CD4-positive, alpha-beta T cell treated with Interleukin-4 for 4 hours (primary cell): ENCODE results near the gene ACLY.
A peak's percentile ranks its signal among the peaks of the same experiment; 100 is the strongest.
"Not testable (repeated sequence)": the region's sequence is repeated elsewhere in the genome, so short reads cannot be mapped to it uniquely, and the experiment has no call there.

Experiments used
- DNase-seq: peaks from one replicate; pipeline ENCODE4 v3.0.0-alpha.2; 2020

The ACLY gene

DNA sequence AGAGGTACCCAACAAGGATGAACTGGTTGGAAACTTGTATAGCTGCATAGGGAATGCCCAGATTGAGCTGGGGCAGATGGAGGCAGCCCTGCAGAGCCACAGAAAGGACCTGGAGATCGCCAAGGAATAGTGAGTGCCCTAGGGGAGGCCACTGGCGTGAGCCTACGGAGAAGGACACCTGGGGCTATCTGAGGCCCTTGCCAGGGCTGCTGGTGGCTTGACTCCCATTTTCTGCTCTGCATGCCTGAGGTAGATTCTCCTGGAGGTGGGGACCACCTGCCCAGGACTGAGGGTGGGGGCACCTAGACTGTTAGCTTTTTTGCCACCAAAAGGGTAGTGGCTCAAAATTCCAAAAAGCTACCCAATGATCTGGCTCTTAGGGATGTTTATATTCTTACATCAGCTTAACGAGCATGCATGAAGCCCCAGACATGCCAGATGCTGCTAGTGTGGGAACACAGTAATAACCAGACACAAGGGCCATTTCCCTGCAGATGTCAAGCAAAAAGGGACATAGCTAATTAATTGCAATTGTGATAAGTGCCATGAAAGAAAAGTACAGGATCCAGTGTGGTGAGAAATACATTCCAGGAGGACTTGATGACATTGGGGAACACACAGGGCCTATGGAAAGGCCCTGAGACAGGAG lies 20.4 kb upstream of the ACLY start:
- DNase-seq = no peak

DNA sequence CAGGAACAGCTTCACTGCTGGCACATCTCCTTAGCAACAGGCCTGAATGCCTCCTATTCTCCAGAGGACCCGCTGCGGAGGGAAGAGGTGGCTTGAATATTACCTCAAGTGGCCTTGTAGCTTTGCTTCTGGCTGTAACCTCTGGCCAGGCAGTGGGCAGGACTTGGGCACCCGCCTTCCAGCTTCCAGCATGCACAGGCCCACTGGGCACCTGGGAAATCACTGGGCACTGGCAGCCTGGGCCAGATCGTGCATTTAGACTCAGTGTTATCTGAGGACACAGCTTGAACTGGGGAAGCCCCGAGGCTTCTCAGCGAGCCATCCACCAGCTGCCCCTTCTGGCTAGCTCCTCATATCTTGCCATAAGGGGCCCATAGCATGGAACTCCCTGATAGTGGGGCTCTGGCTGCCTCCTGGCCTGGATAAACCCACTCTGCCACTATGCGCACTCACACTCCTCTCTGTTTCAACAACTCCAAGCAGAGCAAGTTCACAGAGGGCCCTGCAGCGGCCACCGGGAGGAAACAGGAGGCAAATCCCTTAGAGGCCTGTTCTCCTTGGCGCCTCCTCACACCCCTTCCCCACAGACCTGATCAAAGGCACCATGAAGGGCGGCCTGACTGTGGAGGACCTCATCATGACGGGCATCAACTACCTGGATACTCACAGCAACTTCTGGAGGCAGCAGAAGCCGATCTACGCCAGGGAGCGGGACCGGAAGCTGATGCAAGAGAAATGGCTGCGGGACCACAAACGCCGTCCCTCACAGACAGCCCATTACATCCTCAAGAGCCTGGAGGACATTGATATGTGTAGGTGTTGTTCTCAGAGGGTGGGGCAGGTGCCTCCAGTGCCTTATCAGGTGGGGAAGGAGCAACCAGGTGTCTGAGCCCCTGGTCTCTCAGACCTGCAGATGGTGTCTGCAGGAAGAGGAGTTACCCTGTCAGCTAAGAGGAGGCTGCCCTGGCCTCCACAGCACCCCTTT lies 19.5 kb upstream of the ACLY start:
- DNase-seq = no peak

DNA sequence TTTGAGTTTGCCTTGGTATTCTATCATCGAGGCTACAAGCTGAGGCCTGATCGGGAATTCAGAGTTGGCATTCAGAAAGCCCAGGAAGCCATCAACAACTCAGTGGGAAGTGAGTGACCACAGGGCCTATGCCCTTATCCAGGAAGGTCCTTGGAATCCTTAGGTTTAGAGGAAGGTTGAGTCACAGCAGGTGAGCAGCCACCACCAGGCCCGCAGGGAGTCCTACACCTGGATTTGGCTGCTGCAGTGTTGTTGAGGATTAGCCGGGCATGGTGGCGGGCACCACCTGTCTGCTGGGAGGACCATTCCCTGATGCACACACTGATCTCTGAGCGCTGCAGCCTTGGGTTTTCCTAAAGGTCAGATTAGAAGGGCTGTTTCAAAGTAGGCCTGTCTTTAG lies 16.9 kb upstream of the ACLY start:
- DNase-seq = no peak

DNA sequence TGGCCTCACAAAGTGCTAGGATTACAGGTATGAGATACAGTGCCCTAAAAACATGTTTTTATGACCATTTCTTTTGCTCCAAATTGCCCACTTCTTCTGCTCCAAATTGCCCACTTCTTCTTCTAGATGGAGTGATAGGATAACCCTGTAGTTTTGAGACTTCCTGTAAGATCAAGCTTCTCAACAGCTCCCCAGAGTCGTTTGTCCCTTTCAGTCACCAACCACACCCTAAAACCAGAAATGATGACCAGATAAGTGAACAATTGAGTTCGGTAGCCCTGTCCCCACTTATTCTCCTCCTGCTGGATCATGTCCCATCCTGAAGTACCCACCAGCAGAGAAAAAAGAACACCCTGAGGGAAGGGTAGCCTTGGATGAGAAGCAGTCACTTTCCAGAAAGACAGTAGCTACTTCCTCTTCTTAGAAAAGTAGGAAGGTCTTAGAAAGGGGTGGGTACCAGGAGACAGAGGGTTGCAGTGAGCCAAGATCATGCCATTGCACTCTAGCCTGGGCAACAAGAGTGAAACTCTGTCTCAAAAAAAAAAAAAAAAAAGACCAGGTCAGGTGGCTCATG lies 14.2 kb upstream of the ACLY start:
- no peak for DNase-seq

DNA sequence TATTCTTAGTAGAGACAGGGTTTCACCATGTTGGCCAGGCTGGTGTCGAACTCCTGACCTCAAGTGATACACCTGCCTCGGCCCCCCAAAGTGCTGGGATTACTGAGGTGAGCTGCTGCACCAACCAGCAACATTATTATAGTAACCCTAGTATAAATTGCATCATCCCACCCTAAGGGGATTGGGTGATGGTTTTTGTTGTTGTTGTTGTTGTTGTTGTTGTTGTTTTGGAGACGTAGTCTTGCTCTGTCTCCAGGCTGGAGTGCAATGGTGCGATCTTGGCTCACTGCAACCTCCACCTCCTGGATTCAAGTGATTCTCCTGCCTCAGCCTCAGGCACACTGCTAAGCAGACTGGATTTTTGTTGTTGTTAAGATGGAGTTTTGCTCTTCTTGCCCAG lies 13.0 kb upstream of the ACLY start:
- not testable (repeated sequence) for DNase-seq

DNA sequence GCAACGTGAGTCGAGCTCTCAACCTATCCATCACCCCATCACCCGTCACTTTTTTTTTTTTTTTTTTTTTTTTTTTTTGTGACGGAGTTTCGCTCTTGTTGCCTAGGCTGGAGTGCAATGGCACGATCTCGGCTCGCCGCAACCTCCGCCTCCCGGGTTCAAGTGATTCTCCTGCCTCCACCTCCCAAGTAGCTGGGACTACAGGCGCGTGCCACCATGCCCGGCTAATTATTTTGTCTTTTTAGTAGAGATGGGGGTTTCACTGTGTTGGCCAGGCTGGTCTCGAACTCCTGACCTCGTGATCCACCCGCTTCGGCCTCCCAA lies 12.0 kb upstream of the ACLY start:
- DNase-seq = not testable (repeated sequence)

DNA sequence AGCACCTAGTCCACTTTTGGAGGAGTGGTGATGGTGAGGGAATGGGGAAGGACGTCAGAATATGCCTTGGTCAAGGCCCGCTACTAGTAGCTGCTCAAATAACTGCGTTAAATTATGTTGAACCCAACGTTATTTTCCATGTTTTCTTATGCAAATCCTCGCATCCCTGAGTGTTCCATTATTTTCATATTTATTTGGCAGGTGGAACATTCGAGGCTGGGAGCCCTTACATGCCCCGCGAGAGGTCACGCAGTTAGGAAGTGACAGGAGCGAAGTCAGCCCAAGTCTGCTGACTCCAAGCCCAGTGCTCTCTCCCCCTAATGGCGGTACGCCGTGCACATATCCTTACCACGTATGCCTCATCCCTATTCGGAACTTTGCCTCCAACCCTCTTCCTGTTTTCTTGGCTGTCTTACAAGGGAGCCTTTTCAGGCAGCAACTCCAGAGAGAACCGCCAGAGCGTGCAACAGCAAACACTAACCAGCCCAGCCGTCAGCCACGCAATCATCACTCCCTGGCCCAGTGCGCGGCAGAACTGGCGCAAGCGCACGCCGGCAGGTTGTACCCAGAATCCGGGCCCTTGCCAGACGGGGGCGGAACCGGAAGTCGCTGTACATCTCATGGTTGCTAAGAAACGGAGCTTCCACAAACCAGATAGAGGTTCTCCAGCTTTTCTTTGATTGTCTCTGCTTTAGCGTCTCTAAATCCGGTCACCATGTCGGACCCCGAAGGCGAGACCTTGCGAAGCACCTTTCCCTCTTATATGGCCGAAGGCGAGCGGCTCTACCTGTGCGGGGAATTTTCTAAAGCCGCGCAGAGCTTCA lies 11.5 kb upstream of the ACLY start, which contains the start of gene ODAD4:
ODAD4 (plus strand) TSS at position 609 of the 824 bp plus-strand sequence; CDS start at position 716, 107 bp downstream.
- DNase-seq = peak; percentile 96

DNA sequence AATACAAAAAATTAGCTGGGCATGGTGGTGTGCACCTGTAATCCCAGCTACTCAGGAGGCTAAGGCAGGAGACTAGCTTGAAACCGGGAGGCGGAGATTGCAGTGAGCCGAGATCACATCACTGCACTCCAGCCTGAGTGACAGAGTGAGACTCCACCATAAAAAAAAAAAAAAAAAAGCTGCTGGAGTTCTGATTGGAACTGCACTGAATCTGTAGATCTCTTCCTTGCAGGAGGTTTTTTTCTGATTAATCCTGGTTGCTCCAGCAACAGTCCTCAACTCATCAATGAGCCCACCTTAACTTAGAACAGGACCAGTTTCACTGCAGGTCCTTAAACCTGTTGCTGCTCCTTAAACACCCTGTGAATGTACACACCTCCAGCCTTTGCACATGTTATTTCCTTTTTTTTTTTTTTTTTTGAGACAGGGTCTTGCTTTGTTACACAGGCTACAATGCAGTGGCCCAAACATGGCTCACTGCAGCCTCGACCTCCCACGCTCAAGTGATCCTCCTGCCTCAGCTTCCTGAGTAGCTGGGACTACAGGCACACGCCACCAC lies 10.0 kb upstream of the ACLY start:
- no peak for DNase-seq

DNA sequence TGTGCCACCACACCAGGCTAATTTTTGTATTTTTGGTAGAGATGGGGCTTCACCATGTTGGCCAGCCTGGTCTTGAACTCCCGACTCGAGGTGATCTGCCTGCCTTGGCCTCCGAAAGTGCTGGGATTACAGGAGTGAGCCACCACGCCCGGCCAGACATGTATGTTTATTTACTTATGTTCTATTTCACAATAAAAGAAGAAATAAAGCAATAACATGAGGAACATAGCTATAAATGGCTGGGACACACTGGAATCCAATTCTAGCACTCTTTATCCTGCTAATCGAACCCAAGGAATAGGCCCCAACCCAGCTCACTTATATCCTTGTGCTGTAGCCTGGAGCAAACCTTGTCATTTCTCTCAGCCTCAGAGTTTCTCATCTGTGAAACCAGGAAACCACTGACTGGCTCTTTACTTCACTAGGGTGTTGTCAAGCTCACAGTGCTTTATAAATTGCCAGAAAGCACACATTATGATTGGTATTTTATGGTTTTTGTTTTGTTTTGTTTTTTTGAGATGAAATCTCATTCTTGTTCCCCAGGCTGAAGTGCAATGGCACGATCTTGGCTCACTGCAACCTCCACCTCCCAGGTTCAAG lies 7.3 kb upstream of the ACLY start:
- no peak for DNase-seq

DNA sequence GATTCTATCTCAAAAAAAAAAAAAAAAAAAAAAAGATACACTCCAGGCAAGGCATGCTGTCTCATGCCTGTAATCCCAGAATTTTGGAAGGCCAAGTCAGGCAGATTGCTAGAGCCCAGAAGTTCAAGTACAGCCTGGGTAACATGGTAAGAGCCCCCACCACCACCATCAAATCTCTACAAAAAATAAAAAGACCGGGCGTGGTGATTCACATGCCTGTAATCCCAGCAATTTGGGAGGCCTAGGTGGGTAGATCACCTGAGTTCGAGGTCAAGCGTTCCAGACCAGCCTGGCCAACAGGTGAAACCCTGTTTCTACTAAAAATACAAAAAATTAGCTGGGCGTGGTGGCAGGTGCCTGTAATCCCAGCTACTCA lies 1.8 kb upstream of the ACLY start:
- DNase-seq = no peak

DNA sequence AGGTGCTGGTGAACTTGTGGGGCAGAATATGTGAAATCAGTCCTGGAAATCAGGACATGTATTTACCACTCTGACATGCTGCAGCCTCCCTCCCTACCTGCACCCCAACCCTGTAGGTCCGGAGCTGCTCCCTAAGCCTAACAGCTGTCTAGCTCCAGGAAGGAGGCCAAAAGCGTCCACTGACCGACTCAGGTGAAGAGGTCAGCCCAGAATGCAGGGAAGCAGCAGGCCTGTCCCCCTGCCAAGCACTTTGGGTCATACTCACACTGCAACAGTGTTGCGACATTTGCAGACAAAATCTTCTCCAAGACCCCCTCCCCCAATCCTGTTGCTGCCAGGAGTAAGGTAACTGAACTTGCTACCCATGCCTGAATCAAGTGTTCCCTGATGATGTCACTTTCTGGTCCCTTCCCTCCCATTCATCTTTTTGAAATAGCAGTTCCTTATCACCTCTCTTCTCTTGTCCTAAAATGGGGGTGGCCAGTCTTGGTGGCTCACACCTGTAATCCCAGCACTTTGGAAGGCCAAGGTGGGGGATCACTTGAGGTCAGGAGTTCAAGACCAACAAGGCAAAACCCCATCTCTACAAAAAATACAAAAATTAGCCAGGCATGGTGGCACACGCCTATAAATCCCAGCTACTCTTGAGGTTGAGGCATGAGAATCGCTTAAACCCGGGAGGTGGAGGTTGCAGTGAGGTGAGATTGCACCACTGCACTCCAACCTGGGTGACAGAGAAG lies 1.3 kb upstream of the ACLY start:
- DNase-seq = no peak

DNA sequence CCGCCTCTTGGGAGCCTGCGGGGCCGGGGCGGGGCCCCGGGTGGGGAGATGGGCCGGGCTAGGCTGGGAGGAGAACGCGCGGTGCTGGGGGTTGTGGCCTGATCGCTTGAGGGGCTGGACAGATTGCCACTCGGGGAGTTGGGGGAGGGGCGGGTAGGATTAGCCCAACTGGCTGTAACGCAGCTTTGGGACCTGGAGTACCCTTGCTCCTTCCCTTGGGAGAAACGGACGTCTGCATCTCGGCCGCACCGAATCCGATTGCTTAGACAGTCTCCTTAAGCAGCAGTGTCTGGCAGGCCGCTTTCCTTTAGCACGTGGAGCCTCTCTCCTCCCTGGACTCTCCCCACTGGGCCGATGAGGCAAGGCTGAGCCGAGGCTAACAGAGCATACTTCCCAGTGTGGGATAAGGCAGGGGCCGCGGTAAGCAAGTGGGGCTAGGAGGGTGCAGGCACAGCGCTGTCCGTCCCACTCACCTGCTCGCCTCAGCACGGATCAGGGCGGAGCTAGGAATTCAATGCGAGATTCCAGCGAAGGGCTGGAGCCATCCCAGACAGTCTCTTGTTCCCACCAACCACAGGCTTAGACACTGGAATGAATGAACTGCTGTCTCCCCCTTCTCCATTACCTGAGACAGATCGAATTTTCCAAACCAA lies 540 bp upstream of the ACLY start:
- DNase-seq = no peak

DNA sequence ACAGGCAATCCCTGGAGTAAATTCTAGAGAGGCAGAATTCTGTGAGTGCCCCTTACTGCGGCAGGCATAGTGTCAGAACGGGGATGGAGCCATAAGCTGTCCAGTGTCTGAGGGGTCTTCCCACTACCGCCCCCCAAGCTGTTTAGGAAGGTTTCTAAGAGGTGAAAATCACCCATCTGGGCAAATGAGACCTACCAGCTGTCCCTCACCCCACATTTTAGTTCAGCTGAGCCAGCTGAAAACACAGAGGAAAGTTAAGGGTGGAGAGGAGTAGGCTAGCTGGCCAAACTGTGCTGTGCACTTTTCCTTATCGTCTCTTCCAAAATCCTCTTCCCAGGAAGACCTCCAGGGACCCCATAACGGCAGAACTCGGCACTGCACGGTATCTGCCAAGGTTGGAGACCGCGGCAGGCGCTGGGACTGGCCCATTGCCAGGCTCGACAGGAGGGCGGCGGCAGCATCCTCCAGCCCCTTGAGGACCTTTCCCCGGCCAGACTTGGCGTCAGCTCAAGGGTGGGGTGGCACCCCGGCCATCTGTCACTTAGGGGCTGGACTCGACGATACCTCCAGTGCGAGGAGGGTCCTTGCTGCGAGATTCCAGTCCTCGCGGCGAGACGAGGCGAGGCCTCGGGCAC lies 955 bp downstream of the ACLY start:
- peak; percentile 8 for DNase-seq

DNA sequence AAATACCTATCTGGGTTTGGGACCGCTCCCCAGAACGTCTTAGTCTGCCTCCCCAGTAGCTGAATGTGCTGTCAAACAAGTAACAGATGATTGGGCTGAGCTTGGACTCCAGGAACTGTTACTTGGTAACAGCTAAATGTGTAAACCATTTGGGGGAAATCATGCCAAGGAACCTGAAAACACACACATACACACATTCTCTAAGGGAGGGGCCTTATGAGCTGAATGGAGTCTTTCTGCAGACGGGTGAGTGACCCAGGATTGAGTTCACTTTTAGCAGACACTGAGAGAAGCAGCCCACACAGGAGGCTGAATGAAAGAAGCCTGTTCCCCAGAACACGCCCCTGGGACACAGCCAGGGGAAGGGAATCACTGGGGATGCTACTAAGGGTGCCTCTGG lies 1.6 kb downstream of the ACLY start:
- no peak for DNase-seq

DNA sequence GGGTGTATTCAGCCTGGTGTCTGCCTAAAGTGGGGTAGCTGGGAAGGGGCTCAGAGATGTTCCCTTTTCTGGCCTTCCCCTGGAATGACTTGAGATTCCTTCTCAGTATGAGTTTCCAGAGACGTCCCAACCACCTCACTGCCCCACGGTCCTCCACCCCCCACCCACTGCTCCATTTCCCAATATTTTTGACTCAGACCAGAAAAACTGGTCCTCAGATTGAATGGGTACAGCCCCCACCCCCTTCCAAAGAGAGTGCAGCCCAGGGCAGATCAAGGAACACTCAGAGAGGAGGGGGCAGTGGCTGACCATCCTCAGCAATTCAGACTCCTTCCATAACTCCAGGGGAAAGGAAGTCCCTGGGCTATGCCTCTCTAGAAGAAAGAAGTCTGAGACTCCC lies 3.2 kb downstream of the ACLY start:
- DNase-seq = no peak

DNA sequence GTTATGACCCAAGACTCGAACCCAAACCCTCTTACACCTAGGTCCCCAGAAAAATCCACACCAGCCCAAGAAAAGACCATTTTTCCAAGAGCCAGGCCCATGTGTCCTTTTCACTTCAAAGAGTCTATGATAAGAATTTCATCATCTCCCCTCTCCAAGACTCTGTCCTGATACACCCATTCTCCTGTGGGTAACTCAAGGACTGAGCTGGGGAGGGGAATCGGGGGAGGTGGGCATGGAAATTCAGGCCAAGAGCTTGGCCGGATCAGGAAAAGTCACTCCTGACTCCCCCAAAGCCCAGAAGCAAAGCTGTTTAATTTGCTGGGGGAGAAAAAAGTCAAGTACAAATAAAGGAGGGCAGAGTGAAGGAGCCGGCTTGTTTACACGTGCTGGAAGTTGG lies 3.7 kb downstream of the ACLY start:
- DNase-seq = no peak

DNA sequence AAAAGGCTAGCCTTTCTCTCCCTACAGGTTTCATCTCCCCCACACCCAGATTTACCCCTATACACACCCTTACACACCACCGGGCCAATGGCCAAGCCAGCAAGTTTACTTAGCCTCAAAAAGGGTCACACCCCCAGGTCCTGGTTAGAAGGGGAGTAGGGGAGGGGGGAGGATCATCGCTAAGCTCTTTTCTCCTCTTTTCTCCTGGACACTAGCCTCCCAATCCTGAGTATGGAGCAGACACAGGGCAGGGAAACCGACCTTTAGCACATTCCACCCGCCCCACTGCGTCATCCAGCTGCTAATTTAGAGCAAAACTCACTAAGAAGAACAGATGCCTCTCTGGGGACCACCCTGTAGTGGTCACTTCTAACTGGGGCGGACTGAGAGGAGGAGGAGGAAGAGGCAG lies 4.4 kb downstream of the ACLY start:
- no peak for DNase-seq

DNA sequence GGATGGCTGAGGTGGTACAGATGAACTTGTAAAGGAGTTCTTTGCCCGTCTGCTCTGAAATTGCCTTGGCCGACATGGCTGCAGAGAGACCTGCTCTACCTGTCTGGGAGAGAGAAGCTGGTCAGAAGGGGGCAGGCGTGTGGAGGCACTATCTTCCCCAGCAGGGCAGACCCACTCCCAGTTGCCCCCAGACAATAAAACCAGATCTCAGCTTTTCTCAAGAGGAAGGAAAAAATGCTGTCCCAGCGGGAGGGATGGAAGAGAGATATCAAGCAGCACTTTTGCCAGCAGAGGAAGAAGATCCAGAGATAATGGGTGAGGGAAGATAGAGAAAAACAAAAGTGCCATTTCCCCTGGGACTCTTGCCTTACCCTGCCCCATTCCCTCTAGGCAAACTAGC lies 5.0 kb downstream of the ACLY start:
- no peak for DNase-seq

DNA sequence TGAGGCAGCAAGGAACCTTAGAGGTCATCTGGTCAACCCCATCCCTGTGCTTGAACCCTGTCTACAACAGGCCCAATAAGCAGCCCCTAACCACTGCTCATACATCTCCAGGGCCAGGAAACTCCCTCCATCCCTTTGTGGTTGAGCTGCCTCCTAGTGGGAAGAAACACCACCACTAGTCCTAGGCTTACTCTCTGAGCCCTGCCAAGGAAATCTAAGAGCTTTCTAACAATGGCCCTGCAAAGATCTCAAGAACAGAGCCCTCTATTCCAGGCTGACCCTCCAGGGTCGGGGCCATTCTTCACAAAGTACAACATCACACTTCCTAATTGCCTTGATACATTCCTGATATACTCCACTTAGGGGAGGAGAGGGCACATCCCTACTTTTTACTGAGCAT lies 5.8 kb downstream of the ACLY start:
- no peak for DNase-seq

DNA sequence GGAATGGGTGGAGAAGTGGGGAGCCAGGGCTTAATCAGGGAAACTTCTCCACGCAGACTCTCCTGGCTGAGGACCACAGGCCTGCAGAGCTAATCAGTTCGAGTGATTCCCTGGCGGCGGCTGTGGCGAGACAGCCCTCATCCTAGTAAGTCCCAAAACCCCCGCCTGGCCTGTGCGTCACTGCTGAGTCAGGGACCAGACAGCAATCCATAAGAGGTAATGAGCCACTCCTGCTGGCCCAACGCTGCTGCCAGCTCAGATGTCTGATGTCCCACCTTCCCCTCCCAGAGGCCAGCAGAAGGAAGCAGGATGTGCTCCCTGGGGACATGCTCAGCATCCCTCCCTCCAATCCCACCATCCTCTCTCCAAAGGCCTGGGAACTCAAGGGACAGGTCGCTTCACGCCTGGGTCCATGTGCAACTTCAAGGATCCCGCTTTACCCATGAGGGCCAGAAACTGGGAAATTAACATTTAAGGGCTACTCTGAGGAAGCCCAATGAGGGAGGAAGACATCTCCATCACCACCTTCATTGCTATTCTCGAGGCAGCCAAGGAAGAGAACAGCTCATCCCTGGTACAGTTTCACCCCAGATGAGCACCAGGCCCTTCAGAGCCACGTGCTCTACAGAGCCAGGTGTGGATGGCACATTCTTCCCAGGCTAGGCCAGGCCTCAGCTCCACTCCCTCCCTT lies 7.9 kb downstream of the ACLY start:
- no peak for DNase-seq
